ENCODE measurements around the gene LENG8.

GRCh38 chr19:54484451-54484850 lies 35.5 kb downstream of the LENG8 start:
- TF ChIP-seq CTCF (conservative IDR thresholded peaks at IDR 0.05) (no peak), ZFX (IDR thresholded peaks at IDR 0.05) (no peak)

Measured in C4-2B (cell line).